ENCODE measurements around the gene SPRYD7. TPM values are rescaled to one million over a fixed set of nuclear protein-coding genes. Genes with fewer than 3 reads are reported as not detected.

SPRYD7 gene, protein sequence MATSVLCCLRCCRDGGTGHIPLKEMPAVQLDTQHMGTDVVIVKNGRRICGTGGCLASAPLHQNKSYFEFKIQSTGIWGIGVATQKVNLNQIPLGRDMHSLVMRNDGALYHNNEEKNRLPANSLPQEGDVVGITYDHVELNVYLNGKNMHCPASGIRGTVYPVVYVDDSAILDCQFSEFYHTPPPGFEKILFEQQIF
- total RNA-seq (2014; rRNA removed; shearing (Covaris generic)) = 11.0 and 12.0 TPM in 2 replicates

DNA sequence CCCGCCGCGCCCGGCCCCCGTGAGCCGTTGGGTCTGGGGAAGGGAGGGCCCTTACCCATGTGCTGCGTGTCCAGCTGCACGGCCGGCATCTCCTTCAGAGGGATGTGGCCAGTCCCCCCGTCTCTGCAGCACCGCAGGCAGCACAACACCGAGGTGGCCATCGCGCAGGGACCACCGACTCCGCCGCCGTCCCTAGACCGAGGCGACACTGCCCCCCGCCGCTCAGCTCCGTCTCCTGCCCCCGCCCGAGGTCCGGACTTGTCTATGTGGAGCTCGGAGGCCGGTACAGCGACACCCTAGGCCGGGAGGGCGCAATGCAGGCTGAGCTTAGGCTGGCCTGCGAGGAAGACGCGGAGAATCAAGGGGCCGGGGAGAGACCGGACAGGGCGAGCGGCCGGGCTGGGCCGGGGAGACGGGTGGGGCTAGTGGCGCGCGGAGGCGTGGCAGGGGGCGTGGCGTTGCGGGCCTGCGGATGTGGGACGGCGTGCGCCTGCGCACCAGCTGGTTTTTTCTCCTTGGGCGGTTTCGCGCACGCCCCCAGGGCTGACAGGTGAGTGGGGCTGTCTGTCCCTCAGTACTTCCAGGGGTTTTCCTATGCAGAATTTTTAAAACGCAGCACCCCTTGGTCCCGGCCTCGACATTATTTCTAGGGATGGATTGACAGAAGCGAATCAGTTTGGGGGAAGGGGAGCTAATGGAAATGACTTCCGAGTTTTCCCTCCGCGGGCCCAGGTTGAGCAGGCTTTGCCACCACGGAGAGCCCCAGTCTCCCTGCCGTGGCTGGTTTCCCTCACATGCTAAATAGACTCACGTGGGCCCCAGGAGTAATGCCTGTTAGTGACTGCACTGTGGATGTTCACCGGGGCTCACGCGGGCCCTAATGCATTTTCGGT is at the start of gene SPRYD7:
TSS of gene SPRYD7 (minus strand) at position 266 of the 893 bp plus-strand sequence. CDS start at position 161, 105 bp downstream.
- DNase-seq = peak; percentile 98
- Histone ChIP-seq H3K36me3 (no peaks in the 10 kb centered on the region), H3K4me3 (peak within 1 kb of the TSS; percentile 86), H3K27me3 (no peaks in the 10 kb centered on the region), H3K9me3 (replicated peaks) (no peaks in the 10 kb centered on the region), H3K4me1 (peaks cover 12% of the 10 kb centered on the region), H3K27ac (peak within 1 kb of the TSS; percentile 55)

- DNase-seq = no peak
These were observed 49.0 kb upstream of the SPRYD7 start for GRCh38 chr13:49985129-49985528.

GRCh38 chr13:49980266-49980665 is 44.1 kb upstream of the SPRYD7 start:
- Histone ChIP-seq H3K27ac (no peak overlapping the region), H3K9me3 (replicated peaks) (no peaks in the 10 kb centered on the region), H3K4me3 (no peak overlapping the region), H3K27me3 (no peaks in the 10 kb centered on the region), H3K36me3 (no peaks in the 10 kb centered on the region), H3K4me1 (no peaks in the 10 kb centered on the region)
- DNase-seq = no peak

More at GRCh38 chr13:49985129-49985528, 49.0 kb upstream of the SPRYD7 start:
- no peaks in the 10 kb centered on the region for H3K27me3 ChIP-seq
- H3K9me3 ChIP-seq (replicated peaks) = no peaks in the 10 kb centered on the region
- H3K27ac ChIP-seq = no peak overlapping the region
- H3K4me1 ChIP-seq = no peaks in the 10 kb centered on the region
- H3K4me3 ChIP-seq = no peak overlapping the region
- peaks cover 4% of the 10 kb centered on the region; the same call in 1 of the 2 replicates for H3K36me3 ChIP-seq

DNA sequence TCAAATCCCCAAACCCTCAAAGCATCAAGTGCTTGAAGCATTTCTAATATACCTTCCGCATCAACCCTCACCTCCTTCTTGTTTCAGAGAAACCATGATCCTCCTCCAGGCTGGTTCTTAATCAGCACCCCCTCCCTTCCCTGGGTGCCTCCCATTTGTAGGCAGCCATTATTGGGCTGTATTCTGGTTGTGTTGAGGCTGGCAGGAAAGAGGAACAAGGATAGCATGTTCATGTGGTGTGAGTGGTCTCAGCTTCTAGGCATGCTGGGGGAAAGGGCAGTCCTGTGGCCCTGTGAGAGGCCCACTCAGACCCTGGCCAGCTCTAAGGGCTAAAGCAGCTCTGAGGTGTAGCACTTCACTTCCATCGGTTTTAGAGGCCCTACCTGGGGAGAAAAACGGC is 41.9 kb upstream of the SPRYD7 start:
- no peak overlapping the region for H3K27ac ChIP-seq
- no peaks in the 10 kb centered on the region for H3K36me3 ChIP-seq
- H3K4me1 ChIP-seq = no peaks in the 10 kb centered on the region
- H3K9me3 ChIP-seq (replicated peaks) = no peaks in the 10 kb centered on the region
- no peak for DNase-seq
- H3K4me3 ChIP-seq = no peak overlapping the region
- H3K27me3 ChIP-seq = no peaks in the 10 kb centered on the region

GRCh38 chr13:49976314-49977258 is 40.4 kb upstream of the SPRYD7 start:
- H3K4me1 ChIP-seq = no peaks in the 10 kb centered on the region
- H3K9me3 ChIP-seq (replicated peaks) = no peaks in the 10 kb centered on the region
- H3K36me3 ChIP-seq = no peaks in the 10 kb centered on the region
- no peak overlapping the region for H3K4me3 ChIP-seq
- peak overlapping the region; percentile 12; the same call in 1 of the 2 replicates for H3K27ac ChIP-seq
- peak; percentile 48 to 90 for DNase-seq
- H3K27me3 ChIP-seq = no peaks in the 10 kb centered on the region

DNA sequence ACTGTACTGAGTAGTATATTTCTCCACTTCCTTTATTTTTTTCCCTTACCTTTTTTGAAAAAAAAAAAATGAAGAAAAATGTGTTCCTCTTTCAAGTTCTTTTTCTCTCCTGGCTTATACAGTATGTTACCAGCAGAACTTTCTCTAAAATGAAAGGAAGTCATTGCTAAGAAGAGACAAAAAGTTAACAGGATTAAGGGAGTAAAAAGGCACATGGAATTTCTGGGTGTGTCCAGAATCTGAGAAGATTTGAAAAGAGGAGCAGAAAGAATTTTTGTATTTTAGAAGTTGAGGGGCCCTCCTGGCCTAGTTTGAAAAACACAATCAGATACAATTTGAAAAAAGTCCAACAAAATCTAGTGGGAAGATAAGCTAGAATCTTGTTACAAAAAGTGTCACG is 39.7 kb upstream of the SPRYD7 start:
- H3K27me3 ChIP-seq = no peaks in the 10 kb centered on the region
- no peaks in the 10 kb centered on the region for H3K4me1 ChIP-seq
- H3K36me3 ChIP-seq = no peaks in the 10 kb centered on the region
- DNase-seq = no peak
- H3K27ac ChIP-seq = no peak overlapping the region; the same call in 1 of the 2 replicates
- H3K4me3 ChIP-seq = no peak overlapping the region
- H3K9me3 ChIP-seq (replicated peaks) = no peaks in the 10 kb centered on the region

GRCh38 chr13:49972709-49973108 is 36.6 kb upstream of the SPRYD7 start:
- Histone ChIP-seq H3K36me3 (no peaks in the 10 kb centered on the region), H3K27me3 (no peaks in the 10 kb centered on the region), H3K4me1 (no peaks in the 10 kb centered on the region), H3K9me3 (replicated peaks) (no peaks in the 10 kb centered on the region), H3K4me3 (no peak overlapping the region), H3K27ac (no peak overlapping the region)
- no peak for DNase-seq

GRCh38 chr13:49967456-49967855 is 31.3 kb upstream of the SPRYD7 start:
- H3K27ac ChIP-seq = no peak overlapping the region
- H3K4me1 ChIP-seq = no peaks in the 10 kb centered on the region
- 0 out of 2 replicates have a peak, but pooled peaks cover 2% of the 10 kb centered on the region for H3K9me3 ChIP-seq (replicated peaks)
- H3K27me3 ChIP-seq = no peaks in the 10 kb centered on the region
- no peaks in the 10 kb centered on the region; the same call in 1 of the 2 replicates for H3K36me3 ChIP-seq
- H3K4me3 ChIP-seq = no peak overlapping the region
- DNase-seq = no peak

- Histone ChIP-seq H3K27me3 (no peaks in the 10 kb centered on the region), H3K36me3 (no peaks in the 10 kb centered on the region), H3K4me3 (no peak overlapping the region), H3K4me1 (no peaks in the 10 kb centered on the region), H3K27ac (no peak overlapping the region), H3K9me3 (replicated peaks) (no peaks in the 10 kb centered on the region)
- DNase-seq = no peak
These were observed 22.2 kb upstream of the SPRYD7 start for GRCh38 chr13:49958321-49958720.

DNA sequence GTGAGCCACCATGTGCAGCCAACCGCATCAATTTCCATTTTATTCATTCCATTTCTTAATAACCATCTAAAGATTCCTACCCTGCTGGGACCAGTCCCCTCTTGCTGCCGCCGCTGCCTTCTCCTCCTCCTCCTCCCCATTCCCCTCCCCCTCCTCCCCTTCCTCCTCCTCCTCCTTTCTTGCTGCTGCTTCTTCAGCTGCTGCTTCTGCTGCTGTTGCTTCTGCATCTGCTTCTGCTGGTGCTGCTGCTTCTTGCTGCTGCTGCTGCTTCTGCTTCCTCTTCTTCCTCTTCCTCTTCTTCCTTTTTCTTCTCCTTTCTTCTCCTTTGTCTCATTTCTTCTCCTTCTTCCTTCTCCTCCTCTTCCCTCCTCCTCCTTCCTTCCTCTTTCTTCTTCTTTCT is 20.0 kb upstream of the SPRYD7 start:
- Histone ChIP-seq H3K27ac (no peak overlapping the region), H3K9me3 (replicated peaks) (no peaks in the 10 kb centered on the region), H3K27me3 (no peaks in the 10 kb centered on the region), H3K36me3 (no peaks in the 10 kb centered on the region), H3K4me1 (no peaks in the 10 kb centered on the region), H3K4me3 (no peak overlapping the region)
- DNase-seq = no peak

- DNase-seq = no peak
- no peaks in the 10 kb centered on the region for H3K36me3 ChIP-seq
- no peaks in the 10 kb centered on the region for H3K9me3 ChIP-seq (replicated peaks)
- no peaks in the 10 kb centered on the region for H3K4me1 ChIP-seq
- no peak overlapping the region for H3K4me3 ChIP-seq
- no peak overlapping the region for H3K27ac ChIP-seq
- H3K27me3 ChIP-seq = no peaks in the 10 kb centered on the region
These were observed 18.7 kb upstream of the SPRYD7 start for GRCh38 chr13:49954674-49955455.

- H3K4me1 ChIP-seq = no peaks in the 10 kb centered on the region
- no peaks in the 10 kb centered on the region for H3K27me3 ChIP-seq
- no peak overlapping the region for H3K27ac ChIP-seq
- H3K9me3 ChIP-seq (replicated peaks) = no peaks in the 10 kb centered on the region
- no peak overlapping the region for H3K4me3 ChIP-seq
- H3K36me3 ChIP-seq = no peaks in the 10 kb centered on the region
- DNase-seq = no peak
These were observed 17.4 kb upstream of the SPRYD7 start for GRCh38 chr13:49953560-49953959.

DNA sequence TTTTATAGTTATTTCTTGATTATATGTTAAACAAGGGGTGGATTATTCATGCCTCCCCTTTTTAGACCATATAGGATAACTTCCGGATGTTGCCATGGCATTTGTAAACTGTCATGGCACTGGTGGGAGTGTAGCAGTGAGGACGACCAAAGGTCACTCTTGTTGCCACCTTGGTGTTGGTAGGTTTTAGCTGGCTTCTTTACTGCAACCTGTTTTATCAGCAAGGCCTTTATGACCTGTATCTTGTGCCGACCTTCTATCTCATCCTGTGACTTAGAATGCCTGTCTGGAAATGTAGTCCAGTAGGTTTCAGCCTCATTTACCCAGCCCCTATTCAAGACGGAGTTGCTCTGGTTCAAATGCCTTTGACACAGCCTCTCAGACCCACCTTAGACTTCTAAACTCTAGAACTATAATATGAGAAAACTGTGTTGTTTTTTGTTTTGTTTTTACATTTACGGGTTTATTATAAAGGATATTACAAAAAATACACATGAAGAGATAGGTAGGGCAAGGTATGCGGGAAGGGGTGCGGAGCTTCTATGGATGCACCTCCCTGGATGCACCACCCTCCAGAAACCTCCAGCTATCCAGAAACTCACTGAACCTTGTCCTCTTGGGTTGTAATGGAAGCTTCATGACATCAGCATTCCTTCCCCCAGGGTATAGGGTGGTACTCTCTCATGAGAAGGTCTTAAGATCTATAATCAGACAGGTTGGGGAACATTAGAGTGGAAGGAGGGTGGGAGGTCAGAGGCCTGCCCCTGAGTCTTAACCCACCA is 15.8 kb upstream of the SPRYD7 start:
- H3K27ac ChIP-seq = no peak overlapping the region
- H3K36me3 ChIP-seq = no peaks in the 10 kb centered on the region
- no peaks in the 10 kb centered on the region for H3K27me3 ChIP-seq
- no peak for DNase-seq
- no peaks in the 10 kb centered on the region for H3K4me1 ChIP-seq
- H3K4me3 ChIP-seq = no peak overlapping the region
- no peaks in the 10 kb centered on the region for H3K9me3 ChIP-seq (replicated peaks)

Measured in SJCRH30 (cell line).